ENCODE measurements around the gene KIAA2012. TPM values are rescaled to one million over a fixed set of nuclear protein-coding genes. Genes with fewer than 3 reads are reported as not detected.

KIAA2012 gene
- total and polyA plus RNA-seq, 4 donors: under 0.01 to 0.61 (median 0.42) TPM

- H3K9me3 ChIP-seq (ENCODE audit: control insufficient read depth in 4 of 4, low read length in 3 of 4): no peaks in the 10 kb centered on the region
- H3K36me3 ChIP-seq (ENCODE audit: control insufficient read depth in 4 of 4, insufficient read depth in 3 of 4, low read depth in 1 of 4, low read length in 3 of 4): no peaks in the 10 kb centered on the region
- H3K27me3 ChIP-seq (ENCODE audit: control insufficient read depth in 4 of 4, insufficient read depth in 4 of 4, low read length in 3 of 4): no peaks in the 10 kb centered on the region
- 79% methylated on average over 1 of the region's 1 CpG for WGBS
- no peaks in the 10 kb centered on the region for H3K4me1 ChIP-seq (ENCODE audit: control insufficient read depth in 4 of 4, insufficient read depth in 4 of 4, low read length in 3 of 4)
- TF ChIP-seq TAF1 (conservative IDR thresholded peaks at IDR 0.05) (no peak), GABPA (IDR thresholded peaks at IDR 0.05 in 1 of 2, conservative IDR thresholded peaks at IDR 0.05 in 1 of 2) (no peak), MAX (IDR thresholded peaks at IDR 0.05) (no peak), CTCF (IDR thresholded peaks at IDR 0.05; ENCODE audit: low read depth, low read length, missing input control) (no peak), FOXA2 (IDR thresholded peaks at IDR 0.05) (no peak)
- H3K4me3 ChIP-seq (ENCODE audit: low read depth in 1 of 3, low read length in 3 of 3): no peak overlapping the region
- H3K9ac ChIP-seq (ENCODE audit: low read depth in 1 of 2, low read length in 2 of 2): no peak overlapping the region
- no peak for DNase-seq (ENCODE audit: low spot score)
- H3K27ac ChIP-seq (ENCODE audit: low read depth in 1 of 2, low read length in 2 of 2): no peak overlapping the region
Observed at GRCh38 chr2:202165945-202166344, 92.9 kb downstream of the KIAA2012 start.

GRCh38 chr2:202169131-202169530 is 96.1 kb downstream of the KIAA2012 start:
- TF ChIP-seq RAD21 (IDR thresholded peaks at IDR 0.05) (no peak), HNF4A (conservative IDR thresholded peaks at IDR 0.05) (no peak), ZBTB33 (IDR thresholded peaks at IDR 0.05) (no peak), SP1 (IDR thresholded peaks at IDR 0.05) (no peak), NR2F2 (IDR thresholded peaks at IDR 0.05) (no peak), FOXA1 (IDR thresholded peaks at IDR 0.05) (no peak), TAF1 (conservative IDR thresholded peaks at IDR 0.05) (no peak), ATF3 (IDR thresholded peaks at IDR 0.05) (no peak), HNF4G (IDR thresholded peaks at IDR 0.05) (no peak), FOXA2 (IDR thresholded peaks at IDR 0.05) (no peak), JUND (IDR thresholded peaks at IDR 0.05) (no peak), REST (IDR thresholded peaks at IDR 0.05) (no peak), EGR1 (IDR thresholded peaks at IDR 0.05; ENCODE audit: low read depth in 2 of 2) (no peak), MAX (IDR thresholded peaks at IDR 0.05) (no peak)
- H3K36me3 ChIP-seq (ENCODE audit: control insufficient read depth in 4 of 4, insufficient read depth in 3 of 4, low read depth in 1 of 4, low read length in 3 of 4): no peaks in the 10 kb centered on the region
- H3K9me3 ChIP-seq (ENCODE audit: control insufficient read depth in 4 of 4, low read length in 3 of 4): no peaks in the 10 kb centered on the region
- no peak overlapping the region for H3K4me3 ChIP-seq (ENCODE audit: low read depth in 1 of 3, low read length in 3 of 3)
- H3K27ac ChIP-seq (ENCODE audit: low read depth in 1 of 2, low read length in 2 of 2): no peak overlapping the region
- H3K4me1 ChIP-seq (ENCODE audit: control insufficient read depth in 4 of 4, insufficient read depth in 4 of 4, low read length in 3 of 4): peaks cover 0 to 5% (median 1%) of the 10 kb centered on the region in 4 donors
- DNase-seq (ENCODE audit: low spot score): no peak
- H3K9ac ChIP-seq (ENCODE audit: low read depth in 1 of 2, low read length in 2 of 2): no peak overlapping the region
- H3K27me3 ChIP-seq (ENCODE audit: control insufficient read depth in 4 of 4, insufficient read depth in 4 of 4, low read length in 3 of 4): no peaks in the 10 kb centered on the region
